Mesenchymal stem cell (in vitro differentiated cells and primary cell): Measurements from ENCODE around the gene SERPINI2.

Experiments
- DNase-seq: peaks from one replicate; pipeline ENCODE4 v3.0.0-alpha.2; 2013
- H2AFZ ChIP-seq: one replicate; pipeline ENCODE4 v1.6.1; 2013; ENCODE audit warnings: low read depth, mild to moderate bottlenecking, control low read depth, inconsistent platforms, low read length, moderate library complexity
- H2AK5ac ChIP-seq: 2 replicates; pipeline ENCODE4 v1.6.1; 2013; ENCODE audit warnings: low read length, moderate library complexity, mild to moderate bottlenecking, inconsistent platforms; ENCODE audit not compliant: severe bottlenecking
- H2BK120ac ChIP-seq: one replicate; pipeline ENCODE4 v1.6.1; 2013; ENCODE audit warnings: low read depth, mild to moderate bottlenecking, inconsistent platforms, low read length, moderate library complexity
- H2BK12ac ChIP-seq, 2 experiments: one replicate each; pipeline ENCODE4 v1.6.1; 2013; ENCODE audit warnings: inconsistent platforms in 2 of 2, low read length in 2 of 2, mild to moderate bottlenecking in 2 of 2, moderate library complexity in 2 of 2, control low read depth in 1 of 2
- H2BK15ac ChIP-seq: one replicate; pipeline ENCODE4 v1.6.1; 2013; ENCODE audit warnings: mild to moderate bottlenecking, low read depth, inconsistent platforms; ENCODE audit not compliant: poor library complexity, severe bottlenecking
- H2BK5ac ChIP-seq: 2 replicates; pipeline ENCODE4 v1.6.1; 2013; ENCODE audit warnings: low read depth, mild to moderate bottlenecking, low read length, control low read depth, inconsistent platforms; ENCODE audit not compliant: poor library complexity, severe bottlenecking
- H3K14ac ChIP-seq, 2 experiments: one replicate each; pipeline ENCODE4 v1.6.1; 2013; ENCODE audit warnings: inconsistent platforms in 2 of 2, low read length in 2 of 2, control low read depth in 1 of 2, mild to moderate bottlenecking in 1 of 2, moderate library complexity in 1 of 2
- H3K18ac ChIP-seq, 2 experiments: one replicate each; pipeline ENCODE4 v1.6.1; 2013; ENCODE audit warnings: inconsistent platforms in 2 of 2, low read length in 2 of 2, control low read depth in 1 of 2, low read depth in 1 of 2, mild to moderate bottlenecking in 1 of 2
- H3K23ac ChIP-seq, 2 experiments: one replicate each; pipeline ENCODE4 v1.6.1; 2013; ENCODE audit warnings: inconsistent platforms in 2 of 2, low read length in 2 of 2, mild to moderate bottlenecking in 2 of 2, moderate library complexity in 2 of 2, control low read depth in 1 of 2
- H3K27ac ChIP-seq: 2 replicates; pipeline ENCODE4 v1.5.1; 2013; ENCODE audit warnings: mild to moderate bottlenecking, moderate library complexity, low read length, control low read depth, inconsistent platforms; ENCODE audit not compliant: poor library complexity, severe bottlenecking
- H3K27me3 ChIP-seq, 2 experiments: 2 replicates each; pipeline versions ENCODE4 v1.6.1 to v1.7.0; 2013; ENCODE audit warnings: low read length in 2 of 2, mild to moderate bottlenecking in 2 of 2, moderate library complexity in 2 of 2, control low read depth in 1 of 2, inconsistent platforms in 1 of 2; ENCODE audit not compliant: control insufficient read depth in 1 of 2, insufficient read depth in 1 of 2
- H3K36me3 ChIP-seq, 2 experiments: 2 replicates each; pipeline versions ENCODE4 v1.6.1 to v1.7.0; 2013; ENCODE audit warnings: low read length in 2 of 2, control low read depth in 1 of 2, inconsistent platforms in 1 of 2, low read depth in 1 of 2, mild to moderate bottlenecking in 1 of 2; ENCODE audit not compliant: insufficient read depth in 2 of 2, control insufficient read depth in 1 of 2
- H3K4ac ChIP-seq, 2 experiments: one replicate each; pipeline ENCODE4 v1.6.1; 2013; ENCODE audit warnings: inconsistent platforms in 2 of 2, low read length in 2 of 2, mild to moderate bottlenecking in 2 of 2, moderate library complexity in 2 of 2, control low read depth in 1 of 2, low read depth in 1 of 2
- H3K4me1 ChIP-seq: 2 replicates; pipeline ENCODE4 v1.6.1; 2013; ENCODE audit warnings: low read depth, low read length, control low read depth; ENCODE audit not compliant: control insufficient read depth, insufficient read depth
- H3K4me2 ChIP-seq: 2 replicates; pipeline ENCODE4 v1.6.1; 2013; ENCODE audit warnings: low read length, mild to moderate bottlenecking, inconsistent platforms; ENCODE audit not compliant: poor library complexity, severe bottlenecking
- H3K4me3 ChIP-seq, 2 experiments: 2 replicates each; pipeline versions ENCODE4 v1.5.1 to v1.7.0; 2013; ENCODE audit warnings: low read length in 2 of 2, mild to moderate bottlenecking in 2 of 2, control low read depth in 1 of 2, low read depth in 1 of 2; ENCODE audit not compliant: insufficient read depth in 1 of 2
- H3K79me1 ChIP-seq: replicated peaks from 2 replicates; pipeline ENCODE4 v1.6.1; 2013; ENCODE audit warnings: mild to moderate bottlenecking, control low read depth, low read length, inconsistent platforms; ENCODE audit not compliant: poor library complexity, severe bottlenecking
- H3K9ac ChIP-seq: 2 replicates; pipeline ENCODE4 v1.7.0; 2013; ENCODE audit warnings: mild to moderate bottlenecking, low read length, moderate library complexity
- H3K9me3 ChIP-seq: 2 replicates; pipeline ENCODE4 v1.7.0; 2013; ENCODE audit warnings: mild to moderate bottlenecking, low read length; ENCODE audit not compliant: control insufficient read depth
- H4K8ac ChIP-seq: one replicate; pipeline ENCODE4 v1.6.1; 2013; ENCODE audit warnings: inconsistent platforms, mild to moderate bottlenecking, low read length, moderate library complexity
- H4K91ac ChIP-seq: one replicate; pipeline ENCODE4 v1.6.1; 2013; ENCODE audit warnings: mild to moderate bottlenecking, low read length, inconsistent platforms
- WGBS: methylation state at CpG from one replicate; pipeline ENCODE4 v1.1.7; 2013; ENCODE audit warnings: mixed read lengths; 5-methylcytosine and 5-hydroxymethylcytosine counted together

The SERPINI2 gene

GRCh38 chr3:167409611-167410010 lies 64.2 kb downstream of the SERPINI2 start:
- H4K8ac ChIP-seq = no peak overlapping the region
- no peak for DNase-seq
- no peak overlapping the region for H3K4me2 ChIP-seq

GRCh38 chr3:167406876-167407492 lies 66.9 kb downstream of the SERPINI2 start:
- H3K79me1 ChIP-seq = no peaks in the 10 kb centered on the region
- H2AK5ac ChIP-seq = no peak overlapping the region
- H3K23ac ChIP-seq = no peak overlapping the region
- no peaks in the 10 kb centered on the region for H3K27me3 ChIP-seq
- no peak overlapping the region for H4K8ac ChIP-seq
- no peaks in the 10 kb centered on the region for H3K4me1 ChIP-seq
- no peak overlapping the region for H2BK5ac ChIP-seq
- peak; percentile 78 for DNase-seq
- no peak overlapping the region for H3K14ac ChIP-seq
- no peak overlapping the region for H2BK15ac ChIP-seq
- no peaks in the 10 kb centered on the region for H3K36me3 ChIP-seq
- no peak overlapping the region for H3K4ac ChIP-seq
- H4K91ac ChIP-seq = no peak overlapping the region
- H3K18ac ChIP-seq = no peak overlapping the region
- no peak overlapping the region for H3K27ac ChIP-seq
- WGBS = 100% methylated on average over 2 of the region's 3 CpGs
- H2BK120ac ChIP-seq = no peak overlapping the region
- H3K4me2 ChIP-seq = no peak overlapping the region
- H3K9ac ChIP-seq = no peak overlapping the region
- H2BK12ac ChIP-seq = no peak overlapping the region
- no peak overlapping the region for H2AFZ ChIP-seq
- no peaks in the 10 kb centered on the region for H3K9me3 ChIP-seq
- no peak overlapping the region for H3K4me3 ChIP-seq

More at GRCh38 chr3:167409611-167410010, 64.2 kb downstream of the SERPINI2 start:
- no peak overlapping the region for H2BK5ac ChIP-seq
- no peak overlapping the region for H3K14ac ChIP-seq
- H2BK15ac ChIP-seq = no peak overlapping the region
- no peak overlapping the region for H2AK5ac ChIP-seq
- no peak overlapping the region for H3K23ac ChIP-seq
- no peak overlapping the region for H3K4ac ChIP-seq
- WGBS = no CpG with 5 or more reads among the region's 1 CpG
- no peak overlapping the region for H3K27ac ChIP-seq
- no peak overlapping the region for H3K9ac ChIP-seq
- H4K91ac ChIP-seq = no peak overlapping the region
- no peak overlapping the region for H2AFZ ChIP-seq
- H2BK120ac ChIP-seq = no peak overlapping the region
- H3K9me3 ChIP-seq = no peaks in the 10 kb centered on the region
- no peaks in the 10 kb centered on the region for H3K4me1 ChIP-seq
- no peak overlapping the region for H2BK12ac ChIP-seq
- no peaks in the 10 kb centered on the region for H3K27me3 ChIP-seq
- H3K4me3 ChIP-seq = no peak overlapping the region
- no peaks in the 10 kb centered on the region for H3K36me3 ChIP-seq
- H3K18ac ChIP-seq = no peak overlapping the region
- no peaks in the 10 kb centered on the region for H3K79me1 ChIP-seq

GRCh38 chr3:167397826-167398225 lies 76.0 kb downstream of the SERPINI2 start:
- no peak for DNase-seq
- H3K4ac ChIP-seq = no peak overlapping the region
- WGBS = 87% methylated on average over 1 of the region's 1 CpG
- no peak overlapping the region for H4K8ac ChIP-seq
- no peaks in the 10 kb centered on the region for H3K79me1 ChIP-seq
- no peaks in the 10 kb centered on the region for H3K27me3 ChIP-seq
- H4K91ac ChIP-seq = no peak overlapping the region
- H2BK15ac ChIP-seq = no peak overlapping the region
- no peak overlapping the region for H3K9ac ChIP-seq
- no peak overlapping the region for H2BK120ac ChIP-seq
- H2BK5ac ChIP-seq = no peak overlapping the region
- no peaks in the 10 kb centered on the region for H3K4me1 ChIP-seq
- no peaks in the 10 kb centered on the region for H3K36me3 ChIP-seq
- no peak overlapping the region for H3K27ac ChIP-seq
- no peak overlapping the region for H2AFZ ChIP-seq
- H3K4me3 ChIP-seq = no peak overlapping the region
- H2AK5ac ChIP-seq = no peak overlapping the region
- H3K4me2 ChIP-seq = no peak overlapping the region
- H3K9me3 ChIP-seq = no peaks in the 10 kb centered on the region
- no peak overlapping the region for H3K23ac ChIP-seq
- H3K14ac ChIP-seq = no peak overlapping the region
- no peak overlapping the region for H3K18ac ChIP-seq
- no peak overlapping the region for H2BK12ac ChIP-seq

- H2AK5ac ChIP-seq = no peak overlapping the region
- H2BK5ac ChIP-seq = no peak overlapping the region
- WGBS = 72% methylated on average over 2 of the region's 2 CpGs
- H3K36me3 ChIP-seq = no peaks in the 10 kb centered on the region
- H3K4me3 ChIP-seq = no peak overlapping the region
- no peak overlapping the region for H3K4ac ChIP-seq
- H4K8ac ChIP-seq = no peak overlapping the region
- no peaks in the 10 kb centered on the region for H3K27me3 ChIP-seq
- DNase-seq = no peak
- no peak overlapping the region for H2BK12ac ChIP-seq
- H2AFZ ChIP-seq = no peak overlapping the region
- H3K23ac ChIP-seq = no peak overlapping the region
- no peak overlapping the region for H2BK120ac ChIP-seq
- no peaks in the 10 kb centered on the region for H3K79me1 ChIP-seq
- H3K14ac ChIP-seq = no peak overlapping the region
- H4K91ac ChIP-seq = no peak overlapping the region
- no peak overlapping the region for H2BK15ac ChIP-seq
- H3K9me3 ChIP-seq = no peaks in the 10 kb centered on the region
- H3K27ac ChIP-seq = no peak overlapping the region
- H3K9ac ChIP-seq = no peak overlapping the region
- H3K18ac ChIP-seq = no peak overlapping the region
- H3K4me2 ChIP-seq = no peak overlapping the region
- no peaks in the 10 kb centered on the region for H3K4me1 ChIP-seq
Observed at GRCh38 chr3:167396075-167396474, 77.8 kb downstream of the SERPINI2 start.
